Measurements from ENCODE around the gene PCDH1. TPM values are rescaled to one million over a fixed set of nuclear protein-coding genes. Genes with fewer than 3 reads are reported as not detected.

PCDH1 gene
- total RNA-seq, 1 experiment from 2014 or later = 0.45 TPM

GRCh38 chr5:141852448-141852847 lies 25.8 kb downstream of the PCDH1 start:
- POLR2A ChIA-PET (ENCODE audit: low non-redundant PET) = no interaction called here
- CTCF ChIA-PET = no interaction called here

GRCh38 chr5:141851195-141851874 lies 26.9 kb downstream of the PCDH1 start:
- Histone ChIP-seq H3K4me1 (ENCODE audit: insufficient read depth, low read length, poor library complexity, severe bottlenecking) (peaks cover 15% of the 10 kb centered on the region), H3K4me3 (ENCODE audit: low read depth, low read length, poor library complexity, severe bottlenecking) (peak overlapping the region; percentile 75), H3K27me3 (replicated peaks; ENCODE audit: insufficient read depth, low read depth, low read length, poor library complexity) (no peaks in the 10 kb centered on the region), H3K36me3 (ENCODE audit: insufficient read depth, low read length, poor library complexity, severe bottlenecking) (no peaks in the 10 kb centered on the region), H3K27ac (ENCODE audit: low read depth, low read length, poor library complexity, severe bottlenecking) (no peak overlapping the region), H3K9me3 (ENCODE audit: low read depth, low read length, poor library complexity, severe bottlenecking) (no peaks in the 10 kb centered on the region)
- DNase-seq (ENCODE audit: low spot score) = no peak
- ChIA-PET POLR2A (ENCODE audit: low non-redundant PET) (no interaction called here), CTCF (no interaction called here)
- intact Hi-C loops (cut with micrococcal nuclease; ENCODE audit: unreplicated experiment) = no loop called here
- TF ChIP-seq CTCF (conservative IDR thresholded peaks at IDR 0.05; ENCODE audit: low read depth, low read length) = no peak
- no peak for TF ChIP-seq EZH2 (IDR thresholded peaks at IDR 0.05; ENCODE audit: borderline replicate concordance, low read depth, low read length, poor library complexity, severe bottlenecking)
- no TSS peak for BruUV-seq (replicated peaks)

More at GRCh38 chr5:141852448-141852847, 25.8 kb downstream of the PCDH1 start:
- TF ChIP-seq EZH2 (IDR thresholded peaks at IDR 0.05; ENCODE audit: borderline replicate concordance, low read depth, low read length, poor library complexity, severe bottlenecking) (no peak), CTCF (conservative IDR thresholded peaks at IDR 0.05; ENCODE audit: low read depth, low read length) (no peak)
- Histone ChIP-seq H3K4me1 (ENCODE audit: insufficient read depth, low read length, poor library complexity, severe bottlenecking) (peaks cover 15% of the 10 kb centered on the region), H3K27ac (ENCODE audit: low read depth, low read length, poor library complexity, severe bottlenecking) (no peak overlapping the region), H3K27me3 (replicated peaks; ENCODE audit: insufficient read depth, low read depth, low read length, poor library complexity) (no peaks in the 10 kb centered on the region), H3K4me3 (ENCODE audit: low read depth, low read length, poor library complexity, severe bottlenecking) (no peak overlapping the region), H3K36me3 (ENCODE audit: insufficient read depth, low read length, poor library complexity, severe bottlenecking) (no peaks in the 10 kb centered on the region), H3K9me3 (ENCODE audit: low read depth, low read length, poor library complexity, severe bottlenecking) (no peaks in the 10 kb centered on the region)
- intact Hi-C loops (cut with micrococcal nuclease; ENCODE audit: unreplicated experiment) = no loop called here
- no peak for DNase-seq (ENCODE audit: low spot score)
- no TSS peak for BruUV-seq (replicated peaks)

GRCh38 chr5:141850786-141851185 lies 27.4 kb downstream of the PCDH1 start:
- POLR2A ChIA-PET (ENCODE audit: low non-redundant PET) = no interaction called here
- Histone ChIP-seq H3K4me3 (ENCODE audit: low read depth, low read length, poor library complexity, severe bottlenecking) (peak overlapping the region; percentile 75), H3K9me3 (ENCODE audit: low read depth, low read length, poor library complexity, severe bottlenecking) (no peaks in the 10 kb centered on the region), H3K27ac (ENCODE audit: low read depth, low read length, poor library complexity, severe bottlenecking) (no peak overlapping the region), H3K36me3 (ENCODE audit: insufficient read depth, low read length, poor library complexity, severe bottlenecking) (no peaks in the 10 kb centered on the region), H3K27me3 (replicated peaks; ENCODE audit: insufficient read depth, low read depth, low read length, poor library complexity) (no peaks in the 10 kb centered on the region), H3K4me1 (ENCODE audit: insufficient read depth, low read length, poor library complexity, severe bottlenecking) (peaks cover 19% of the 10 kb centered on the region)
- DNase-seq (ENCODE audit: low spot score) = peak; percentile 33
- BruUV-seq (replicated peaks) = no TSS peak
- TF ChIP-seq EZH2 (IDR thresholded peaks at IDR 0.05; ENCODE audit: borderline replicate concordance, low read depth, low read length, poor library complexity, severe bottlenecking) (no peak), CTCF (conservative IDR thresholded peaks at IDR 0.05; ENCODE audit: low read depth, low read length) (no peak)
- CTCF ChIA-PET = no interaction called here
- intact Hi-C loops (cut with micrococcal nuclease; ENCODE audit: unreplicated experiment) = no loop called here

Measured in A673 (cell line).